Ovary (tissue), 9 donors: Measurements from ENCODE around the gene NDFIP1. TPM values are rescaled to one million over a fixed set of nuclear protein-coding genes. Genes with fewer than 3 reads are reported as not detected.

Source experiments
- DNase-seq, 5 donors: peaks; one replicate each; pipeline ENCODE4 v3.0.0-alpha.2; 2019 to 2020
- H3K27ac ChIP-seq, 2 donors: fragments of 200-600 bp; one replicate each; pipeline versions ENCODE4 v1.5.1 to v1.8.0; 2019 to 2022
- H3K27me3 ChIP-seq: fragments of 200-600 bp; one replicate; pipeline ENCODE4 v1.8.0; 2022
- H3K36me3 ChIP-seq: fragments of 200-600 bp; sonication (generic); one replicate; pipeline ENCODE4 v1.5.1; 2019
- H3K4me1 ChIP-seq: one replicate; pipeline ENCODE4 v1.8.1; 2013; ENCODE audit warnings: mild to moderate bottlenecking, moderate library complexity; ENCODE audit not compliant: insufficient read depth
- H3K4me3 ChIP-seq: fragments of 200-600 bp; sonication (generic); one replicate; pipeline ENCODE4 v1.5.1; 2017
- H3K9me3 ChIP-seq, 2 donors: fragments of 200-600 bp in 1 of 2; sonication (generic) in 1 of 2; one replicate each; pipeline versions ENCODE4 v1.5.1 to v1.8.1; 2013 to 2019; ENCODE audit warnings: mild to moderate bottlenecking in 1 of 2, moderate library complexity in 1 of 2
- CTCF ChIP-seq, 3 donors: fragments of 450-650 bp in 2 of 3; fragments of 200-600 bp in 1 of 3; IDR thresholded peaks; one replicate each; pipeline versions ENCODE4 v1.5.1 to v1.8.0; 2016 to 2022; ENCODE audit warnings: antibody characterized with exemption in 3 of 3, mild to moderate bottlenecking in 1 of 3
- EP300 ChIP-seq: sonication (generic); formaldehyde crosslinking; IDR thresholded peaks from one replicate; pipeline ENCODE4 v1.6.1; 2017; ENCODE audit warnings: antibody characterized with exemption
- POLR2A ChIP-seq: fragments of 450-650 bp; IDR thresholded peaks from one replicate; pipeline ENCODE4 v1.6.1; 2017; ENCODE audit warnings: antibody characterized with exemption, mild to moderate bottlenecking, moderate library complexity
- WGBS, 3 donors: extraction: QIAGEN DNeasy Blood & Tissue Kit in 1 of 3; methylation state at CpG; one replicate each; pipeline versions ENCODE4 v1.1.5 to v1.1.7; 2013 to 2017; 5-methylcytosine and 5-hydroxymethylcytosine counted together
- intact Hi-C, 4 donors: fragments of 100-400 bp; cut with DNase I; formaldehyde crosslinking; loops; one replicate each; pipeline versions ENCODE4 v1.11.0 to v1.15.1; 2022 to 2023
- polyA plus RNA-seq, 2 donors: library from polyadenylated mRNA; stranded (reverse); fragments of 200-250 nt in 1 of 2; fragments of 350-450 nt in 1 of 2; fragmentation: Illumina TruSeq in 1 of 2; extraction: RNeasy Lipid Tissue Mini Kit (QIAGEN cat#74804) in 1 of 2; gene quantifications; one replicate each; pipeline ENCODE4 v1.2.3, GENCODE V29; 2013 to 2014
- total RNA-seq, 7 donors: library from RNA; depleted of rRNA in 2 of 7; stranded (reverse); fragments of >200 nt in 2 of 7; fragmentation: NEBNext Ultra II Directional in 3 of 7; extraction: Animal tissue kit (Norgen Biotek cat#: 25700) in 3 of 7; gene quantifications; one replicate each; pipeline versions ENCODE4 v1.1.0 to v1.2.4, GENCODE V29; 2016 to 2023
- donor health status: DM: no; HTN: no; CAD: no; lungs with moderate emphysema.
- donor health status: DM: no; HTN: no; CAD: no.
- donor health status: Bipolar disorder and iron deficiency.
- donor health status: DM: yes; HTN: yes; CAD: no.
- donor health status: DM: no; HTN: no; CAD: no.
- donor health status: DM: yes; HTN: yes; CAD: no.

Gene NDFIP1
- total and polyA plus RNA-seq, 9 donors, result 54.8 to 192 (median 70.0) TPM

- no peak overlapping the region for H3K4me3 ChIP-seq
- H3K27me3 ChIP-seq, result no peaks in the 10 kb centered on the region
- H3K36me3 ChIP-seq, result no peaks in the 10 kb centered on the region
- no peak for DNase-seq
- intact Hi-C loops, result no loop called here
- H3K4me1 ChIP-seq, result peaks cover 5% of the 10 kb centered on the region
- H3K9me3 ChIP-seq, result no peaks in the 10 kb centered on the region
- no peak overlapping the region for H3K27ac ChIP-seq
- TF ChIP-seq EP300 (no peak), POLR2A (no peak), CTCF (IDR thresholded peaks at IDR 0.05) (no peak)
- 0 to 43% (median 33%) methylated on average over 1 of the region's 1 CpG for WGBS, 3 donors
Measured at GRCh38 chr5:142122121-142122520, 13.5 kb downstream of the NDFIP1 start.

- H3K4me1 ChIP-seq, result peaks cover 1% of the 10 kb centered on the region
- H3K36me3 ChIP-seq, result no peaks in the 10 kb centered on the region
Measured at GRCh38 chr5:142125378-142125777, 16.8 kb downstream of the NDFIP1 start.

GRCh38 chr5:142125963-142126362 is 17.4 kb downstream of the NDFIP1 start:
- no peaks in the 10 kb centered on the region for H3K9me3 ChIP-seq
- no peak for DNase-seq
- no peaks in the 10 kb centered on the region for H3K36me3 ChIP-seq
- intact Hi-C loops, result no loop called here
- no peaks in the 10 kb centered on the region for H3K27me3 ChIP-seq
- H3K27ac ChIP-seq, result no peak overlapping the region
- no peak overlapping the region for H3K4me3 ChIP-seq
- peaks cover 1% of the 10 kb centered on the region for H3K4me1 ChIP-seq
- TF ChIP-seq CTCF (IDR thresholded peaks at IDR 0.05) (no peak), POLR2A (no peak), EP300 (no peak)

More at GRCh38 chr5:142125378-142125777, 16.8 kb downstream of the NDFIP1 start:
- intact Hi-C loops, result no loop called here
- TF ChIP-seq CTCF (IDR thresholded peaks at IDR 0.05), result no peak
- TF ChIP-seq POLR2A, result no peak
- no peak for TF ChIP-seq EP300
- Histone ChIP-seq H3K4me3 (no peak overlapping the region), H3K27ac (no peak overlapping the region), H3K9me3 (no peaks in the 10 kb centered on the region), H3K27me3 (no peaks in the 10 kb centered on the region)
- 90 to 98% (median 97%) methylated on average over 3 of the region's 3 CpGs for WGBS, 3 donors
- no peak for DNase-seq

GRCh38 chr5:142128675-142129208 is 20.2 kb downstream of the NDFIP1 start:
- Histone ChIP-seq H3K27ac (no peak overlapping the region), H3K9me3 (no peaks in the 10 kb centered on the region), H3K4me1 (peaks cover 1% of the 10 kb centered on the region), H3K27me3 (no peaks in the 10 kb centered on the region), H3K4me3 (no peak overlapping the region), H3K36me3 (no peaks in the 10 kb centered on the region)
- 59 to 80% (median 73%) methylated on average over 3 of the region's 3 CpGs for WGBS, 3 donors
- intact Hi-C loops, result no loop called here
- TF ChIP-seq EP300 (no peak), POLR2A (no peak), CTCF (IDR thresholded peaks at IDR 0.05) (no peak)
- DNase-seq, result no peak
